Measurements from ENCODE around the gene SPTBN5. TPM values are rescaled to one million over a fixed set of nuclear protein-coding genes. Genes with fewer than 3 reads are reported as not detected.

SPTBN5 gene
- total RNA-seq, 2 experiments from 2014 or later, result 0.54 to 0.91 TPM

GRCh38 chr15:41894251-41894790 is 468 bp upstream of the SPTBN5 start:
- DNase-seq (no peak), ATAC-seq (no peak)
- CTCF ChIA-PET, result interaction anchor here (0.7 to 5.2 kb wide), 7 partner anchors 9 to 121 kb away, joined by 3 to 47 read pairs (median 6); partner anchors contain the start of gene MAPKBP1
- peak overlapping the region; percentile 96 for H3K27ac Mint-ChIP-seq
- H3K4me1 Mint-ChIP-seq, result peaks cover 31% of the 10 kb centered on the region
- no peaks in the 10 kb centered on the region for H3K9me3 Mint-ChIP-seq (ENCODE audit: low read depth)
- H3K36me3 Mint-ChIP-seq, result peaks cover 2% of the 10 kb centered on the region
- H3K27me3 Mint-ChIP-seq, result no peaks in the 10 kb centered on the region
- H3K4me3 Mint-ChIP-seq, result peak overlapping the region; percentile 68

DNA sequence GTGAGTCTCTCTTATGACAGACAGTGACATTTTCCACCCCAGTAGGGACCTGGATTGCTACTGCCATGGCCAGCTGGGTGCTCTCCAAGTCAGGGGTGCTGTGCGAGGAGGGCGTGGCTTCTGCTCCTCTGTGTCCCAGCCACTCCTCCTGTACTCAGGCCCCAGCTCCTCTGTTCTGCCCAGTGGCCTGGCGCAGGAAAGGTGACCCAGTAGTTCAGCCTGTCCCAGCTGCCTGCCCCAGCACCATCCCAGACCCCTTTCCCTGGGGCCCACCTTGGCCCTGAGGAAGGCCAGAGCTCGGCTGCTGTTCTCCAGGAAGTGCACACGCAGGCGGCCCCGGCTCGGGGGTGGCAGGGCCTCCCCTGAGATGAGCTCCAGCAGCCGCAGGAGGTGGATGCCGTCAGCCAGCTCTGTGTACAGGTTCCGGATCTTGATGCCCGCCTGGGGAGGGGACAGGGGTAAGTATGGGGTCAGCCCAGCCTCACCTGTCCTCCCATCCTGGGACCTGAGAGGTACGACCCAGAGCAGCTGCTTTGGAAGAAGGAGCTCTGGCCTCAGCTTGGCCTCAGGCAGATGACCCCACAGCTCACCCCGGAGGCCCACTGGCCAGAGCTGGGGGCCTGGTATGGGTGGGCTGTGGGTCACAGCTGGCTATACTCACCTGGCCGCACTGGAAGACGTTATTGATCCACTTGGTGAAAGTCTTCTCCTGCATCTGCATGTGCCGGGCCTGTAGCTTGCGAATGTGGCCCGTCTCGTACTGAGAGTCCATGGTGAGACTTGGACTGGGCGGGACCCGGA is 1.0 kb downstream of the SPTBN5 start:
- peak; percentile 50 for DNase-seq
- H3K36me3 Mint-ChIP-seq, result no peaks in the 10 kb centered on the region

GRCh38 chr15:41891946-41892345 is 1.9 kb downstream of the SPTBN5 start:
- Mint-ChIP-seq H3K27ac (no peak overlapping the region), H3K4me3 (no peak overlapping the region)

More for the DNA sequence above, 1.0 kb downstream of the SPTBN5 start:
- Mint-ChIP-seq H3K9me3 (ENCODE audit: low read depth) (no peaks in the 10 kb centered on the region), H3K4me1 (peaks cover 46% of the 10 kb centered on the region), H3K27me3 (no peaks in the 10 kb centered on the region), H3K27ac (peak overlapping the region; percentile 71), H3K4me3 (peak overlapping the region; percentile 62)
- CTCF ChIA-PET, result interaction anchor here (1.1 to 5.2 kb wide), 10 partner anchors 9 to 121 kb away, joined by 3 to 47 read pairs (median 3); no protein-coding TSS in a partner anchor
- peak; percentile 13 for ATAC-seq

GRCh38 chr15:41891226-41891625 is 2.6 kb downstream of the SPTBN5 start:
- H3K4me3 Mint-ChIP-seq, result no peak overlapping the region
- peaks cover 49% of the 10 kb centered on the region for H3K4me1 Mint-ChIP-seq
- H3K36me3 Mint-ChIP-seq, result peaks cover 2% of the 10 kb centered on the region
- no peaks in the 10 kb centered on the region for H3K27me3 Mint-ChIP-seq
- DNase-seq (no peak), ATAC-seq (no peak)
- H3K9me3 Mint-ChIP-seq (ENCODE audit: low read depth), result no peaks in the 10 kb centered on the region
- CTCF ChIA-PET, result interaction anchor here (5.2 kb wide), 1 partner anchor 12 kb away, joined by 47 read pairs; no protein-coding TSS in a partner anchor
- H3K27ac Mint-ChIP-seq, result peak overlapping the region; percentile 20

More at GRCh38 chr15:41891946-41892345, 1.9 kb downstream of the SPTBN5 start:
- Mint-ChIP-seq H3K9me3 (ENCODE audit: low read depth) (no peaks in the 10 kb centered on the region), H3K27me3 (no peaks in the 10 kb centered on the region), H3K36me3 (peaks cover 2% of the 10 kb centered on the region), H3K4me1 (peaks cover 51% of the 10 kb centered on the region)
- DNase-seq (no peak), ATAC-seq (no peak)
- CTCF ChIA-PET, result interaction anchor here (1.4 to 5.2 kb wide), 4 partner anchors 12 to 120 kb away, joined by 3 to 47 read pairs (median 6); no protein-coding TSS in a partner anchor

DNA sequence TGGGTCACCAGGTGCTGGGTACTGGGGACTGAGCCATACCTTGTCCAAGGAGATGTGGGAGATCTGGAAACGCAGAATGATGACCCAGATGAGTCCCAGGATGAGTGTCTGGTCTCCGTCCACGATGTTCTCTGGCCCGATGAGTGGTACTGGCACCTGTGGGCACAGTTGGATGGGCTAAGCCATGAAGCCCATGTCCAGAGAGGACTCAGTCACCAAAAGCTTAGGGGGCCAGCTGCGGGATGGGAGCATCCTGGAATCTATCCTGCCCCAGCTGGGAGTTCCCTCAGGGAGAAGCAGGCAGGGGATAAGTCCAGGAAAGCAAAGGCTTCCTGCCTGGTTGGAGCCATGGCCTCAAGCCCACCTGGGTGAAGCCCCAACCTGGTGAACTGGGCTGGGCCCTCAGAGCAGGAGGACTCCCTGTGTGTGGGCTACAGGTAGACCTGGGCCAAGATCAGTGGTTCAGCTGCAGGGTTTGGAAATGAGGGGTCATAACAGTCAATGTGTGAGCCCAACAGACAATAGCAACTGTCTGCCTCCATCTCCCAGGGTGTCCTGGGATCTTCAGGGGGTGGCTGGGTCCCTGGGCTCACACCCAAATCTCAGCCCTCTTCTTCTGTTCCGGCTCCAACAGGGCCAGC is 3.7 kb downstream of the SPTBN5 start:
- H3K4me1 Mint-ChIP-seq, result peaks cover 41% of the 10 kb centered on the region

GRCh38 chr15:41888662-41889253 is 5.1 kb downstream of the SPTBN5 start:
- H3K4me3 Mint-ChIP-seq, result no peak overlapping the region
- ATAC-seq (no peak), DNase-seq (peak; percentile 49)
- CTCF ChIA-PET, result interaction anchor here (1.0 to 1.2 kb wide), 2 partner anchors 57 to 114 kb away, joined by 3 read pairs; partner anchors contain the start of gene MAPKBP1
- peaks cover 2% of the 10 kb centered on the region for H3K36me3 Mint-ChIP-seq
- no peaks in the 10 kb centered on the region for H3K27me3 Mint-ChIP-seq
- H3K9me3 Mint-ChIP-seq (ENCODE audit: low read depth), result no peaks in the 10 kb centered on the region
- H3K4me1 Mint-ChIP-seq, result peaks cover 28% of the 10 kb centered on the region
- H3K27ac Mint-ChIP-seq, result peak overlapping the region; percentile 74

More for the DNA sequence above, 3.7 kb downstream of the SPTBN5 start:
- Mint-ChIP-seq H3K4me3 (no peak overlapping the region), H3K27ac (no peak overlapping the region), H3K9me3 (ENCODE audit: low read depth) (no peaks in the 10 kb centered on the region), H3K36me3 (peaks cover 2% of the 10 kb centered on the region), H3K27me3 (no peaks in the 10 kb centered on the region)
- CTCF ChIA-PET, result no interaction called here
- ATAC-seq (no peak), DNase-seq (no peak)

DNA sequence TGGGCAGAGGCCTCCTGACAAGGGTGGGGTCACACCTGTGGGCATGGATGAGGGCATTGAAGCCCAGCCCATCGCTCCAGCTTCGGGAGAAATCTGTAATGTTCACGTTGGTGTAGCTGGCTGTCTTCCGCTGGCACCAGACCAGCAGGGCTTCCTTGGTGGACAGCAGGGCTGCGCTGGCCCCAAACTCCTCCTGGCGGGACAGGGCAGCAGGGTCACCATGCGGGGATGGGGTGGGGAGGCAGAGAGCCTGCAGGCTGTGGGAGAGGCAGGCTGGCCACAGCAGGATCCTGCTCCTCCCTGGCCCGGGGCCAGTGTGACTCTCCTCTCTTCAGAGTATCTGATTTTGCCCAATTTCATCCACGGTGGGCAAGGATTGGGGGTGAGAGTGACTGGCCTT is 6.0 kb downstream of the SPTBN5 start:
- CTCF ChIA-PET, result interaction anchor here (1.0 to 1.2 kb wide), 2 partner anchors 56 to 113 kb away, joined by 3 read pairs; partner anchors contain the start of gene MAPKBP1
- Mint-ChIP-seq H3K4me1 (peaks cover 25% of the 10 kb centered on the region), H3K9me3 (ENCODE audit: low read depth) (no peaks in the 10 kb centered on the region), H3K36me3 (peaks cover 2% of the 10 kb centered on the region), H3K27ac (no peak overlapping the region), H3K4me3 (no peak overlapping the region), H3K27me3 (no peaks in the 10 kb centered on the region)
- ATAC-seq (no peak), DNase-seq (no peak)

GRCh38 chr15:41887161-41887560 is 6.7 kb downstream of the SPTBN5 start:
- Mint-ChIP-seq H3K27ac (no peak overlapping the region), H3K9me3 (ENCODE audit: low read depth) (no peaks in the 10 kb centered on the region), H3K27me3 (no peaks in the 10 kb centered on the region), H3K36me3 (peaks cover 2% of the 10 kb centered on the region), H3K4me3 (no peak overlapping the region), H3K4me1 (peaks cover 20% of the 10 kb centered on the region)
- DNase-seq (no peak), ATAC-seq (no peak)
- CTCF ChIA-PET, result interaction anchor here (1.1 kb wide), 1 partner anchor 60 kb away, joined by 3 read pairs; no protein-coding TSS in a partner anchor

- CTCF ChIA-PET, result interaction anchor here (0.6 to 1.1 kb wide), 2 partner anchors 8 to 60 kb away, joined by 3 read pairs; no protein-coding TSS in a partner anchor
- Mint-ChIP-seq H3K27me3 (no peaks in the 10 kb centered on the region), H3K4me1 (peaks cover 20% of the 10 kb centered on the region), H3K4me3 (no peak overlapping the region), H3K36me3 (peaks cover 2% of the 10 kb centered on the region), H3K9me3 (ENCODE audit: low read depth) (no peaks in the 10 kb centered on the region), H3K27ac (no peak overlapping the region)
- DNase-seq (no peak), ATAC-seq (no peak)
Observed at GRCh38 chr15:41886741-41887140, 7.1 kb downstream of the SPTBN5 start.

GRCh38 chr15:41885841-41886240 is 8.0 kb downstream of the SPTBN5 start:
- H3K27ac Mint-ChIP-seq, result no peak overlapping the region
- CTCF ChIA-PET, result interaction anchor here (0.6 kb wide), 1 partner anchor 9 kb away, joined by 3 read pairs; no protein-coding TSS in a partner anchor
- peaks cover 2% of the 10 kb centered on the region for H3K36me3 Mint-ChIP-seq
- peaks cover 7% of the 10 kb centered on the region for H3K27me3 Mint-ChIP-seq
- H3K4me1 Mint-ChIP-seq, result peaks cover 24% of the 10 kb centered on the region
- DNase-seq, result no peak
- no peak overlapping the region for H3K4me3 Mint-ChIP-seq
- no peak for ATAC-seq
- H3K9me3 Mint-ChIP-seq (ENCODE audit: low read depth), result no peaks in the 10 kb centered on the region

GRCh38 chr15:41885321-41885720 is 8.5 kb downstream of the SPTBN5 start:
- DNase-seq (no peak), ATAC-seq (no peak)
- Mint-ChIP-seq H3K9me3 (ENCODE audit: low read depth) (no peaks in the 10 kb centered on the region), H3K27me3 (peaks cover 7% of the 10 kb centered on the region), H3K4me3 (no peak overlapping the region), H3K36me3 (peaks cover 2% of the 10 kb centered on the region), H3K4me1 (peaks cover 24% of the 10 kb centered on the region), H3K27ac (no peak overlapping the region)
- CTCF ChIA-PET, result no interaction called here

DNA sequence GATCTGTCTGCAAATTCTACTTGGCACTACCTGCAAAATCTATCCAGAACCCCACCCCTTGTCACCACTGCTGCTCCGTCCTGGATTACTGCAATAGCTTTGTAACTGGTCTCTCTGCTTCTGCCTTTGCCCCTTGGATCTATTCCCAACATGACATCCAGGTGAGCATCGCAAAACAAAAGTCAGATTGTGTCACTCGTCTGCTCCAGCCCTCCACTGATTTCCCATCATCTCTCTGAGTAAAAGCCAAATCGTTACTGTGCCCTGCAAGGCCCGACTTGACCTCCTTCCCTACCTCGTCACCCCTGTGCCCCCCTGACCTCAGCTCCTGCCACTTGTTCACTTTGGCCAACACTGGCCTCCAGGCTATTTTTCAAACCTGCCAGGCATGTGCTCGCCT is 9.4 kb downstream of the SPTBN5 start:
- ATAC-seq (no peak), DNase-seq (no peak)
- CTCF ChIA-PET, result interaction anchor here (1.7 kb wide), 1 partner anchor 9 kb away, joined by 4 read pairs; no protein-coding TSS in a partner anchor
- Mint-ChIP-seq H3K36me3 (peaks cover 2% of the 10 kb centered on the region), H3K4me1 (peaks cover 24% of the 10 kb centered on the region), H3K9me3 (ENCODE audit: low read depth) (no peaks in the 10 kb centered on the region), H3K27me3 (peaks cover 7% of the 10 kb centered on the region), H3K27ac (no peak overlapping the region), H3K4me3 (no peak overlapping the region)

- DNase-seq, result no peak
- H3K36me3 Mint-ChIP-seq, result peaks cover 2% of the 10 kb centered on the region
- CTCF ChIA-PET, result interaction anchor here (1.7 kb wide), 1 partner anchor 10 kb away, joined by 4 read pairs; no protein-coding TSS in a partner anchor
- H3K27me3 Mint-ChIP-seq, result peaks cover 7% of the 10 kb centered on the region
- no peak overlapping the region for H3K4me3 Mint-ChIP-seq
- H3K9me3 Mint-ChIP-seq (ENCODE audit: low read depth), result no peaks in the 10 kb centered on the region
- ATAC-seq, result no peak
- H3K4me1 Mint-ChIP-seq, result peaks cover 15% of the 10 kb centered on the region
- no peak overlapping the region for H3K27ac Mint-ChIP-seq
Observed at GRCh38 chr15:41883484-41883825, 10.4 kb downstream of the SPTBN5 start.
